GM19324 (cell line): ENCODE results near the gene NOC4L.

Experiments used
- ATAC-seq: cut with Tn5 transposase; IDR thresholded peaks from one replicate; pipeline ENCODE4 v1.9.1; 2021; ENCODE audit warnings: mild to moderate bottlenecking, moderate library complexity; ENCODE audit not compliant: unreplicated experiment, low FRiP score

NOC4L gene

DNA sequence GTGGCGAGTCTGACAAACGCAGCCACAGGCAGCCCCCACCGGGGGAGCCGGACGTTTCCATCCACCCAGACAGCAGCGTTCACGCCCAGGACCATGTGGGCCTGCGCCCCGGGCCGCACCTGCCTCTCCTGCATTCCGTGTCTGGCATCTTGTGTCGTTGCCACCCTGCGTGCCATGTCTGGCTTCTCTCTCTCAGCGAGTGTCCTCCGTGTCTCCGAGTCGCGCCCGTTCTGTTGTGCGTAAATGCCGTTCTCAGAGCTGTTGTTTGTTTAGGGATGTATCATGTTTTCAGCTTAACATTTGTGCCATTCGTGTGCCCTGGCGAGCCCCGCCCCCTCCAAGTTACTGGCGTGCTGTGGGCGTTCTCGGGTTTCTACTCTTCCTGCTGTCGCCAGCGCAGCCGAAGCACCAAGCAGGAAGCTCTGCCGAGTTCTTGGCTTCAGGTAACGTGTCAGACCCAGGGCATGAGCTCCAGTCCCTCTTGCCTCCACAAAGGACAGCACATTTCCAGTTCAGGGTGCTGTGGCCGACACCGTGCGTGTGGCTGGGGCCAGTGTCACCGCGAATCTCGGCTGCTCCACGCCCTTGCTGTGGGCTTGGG is 34.6 kb downstream of the NOC4L start:
- no peak for ATAC-seq

DNA sequence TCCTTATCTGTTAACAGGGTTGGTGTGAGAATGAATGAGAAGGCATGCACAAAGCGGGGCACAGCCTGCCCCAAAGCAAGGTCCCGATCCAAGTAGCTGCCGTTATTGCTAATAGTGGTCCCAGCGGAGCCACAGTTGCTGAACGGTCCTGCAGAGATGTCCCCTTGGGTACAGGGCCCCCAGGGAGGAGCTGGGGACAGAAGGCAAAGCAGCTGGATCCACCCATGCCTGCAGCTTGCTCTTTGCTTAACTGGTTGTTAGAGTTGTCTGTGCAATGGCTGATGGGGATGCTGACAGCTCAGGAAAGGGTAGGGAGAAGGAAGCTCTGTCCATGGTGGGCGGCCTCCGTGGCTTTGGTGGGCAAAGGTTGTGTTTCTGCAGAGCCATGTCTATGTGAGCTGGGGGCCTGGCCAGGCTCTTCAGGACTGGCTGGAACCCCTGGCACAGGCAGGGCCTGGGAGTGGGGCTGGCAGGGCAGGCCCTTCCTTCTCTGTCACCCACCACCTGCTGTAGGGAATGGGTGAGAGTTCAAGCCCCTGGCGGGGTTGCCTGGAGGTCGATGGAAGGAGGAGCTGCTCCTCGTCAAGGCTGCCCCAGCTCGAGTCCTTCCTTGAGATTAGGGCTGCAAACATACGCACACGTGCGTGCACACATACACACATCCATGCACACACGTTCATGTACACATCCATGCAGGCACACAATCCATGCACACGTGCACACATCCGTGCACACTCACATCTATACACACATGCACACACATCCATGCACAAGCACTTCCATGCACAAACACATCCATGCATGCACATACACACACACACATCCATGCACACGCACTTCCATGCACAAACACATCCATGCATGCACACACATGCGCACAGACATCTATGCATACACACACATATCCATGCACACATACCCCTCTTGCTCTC is 35.4 kb downstream of the NOC4L start:
- no peak for ATAC-seq

DNA sequence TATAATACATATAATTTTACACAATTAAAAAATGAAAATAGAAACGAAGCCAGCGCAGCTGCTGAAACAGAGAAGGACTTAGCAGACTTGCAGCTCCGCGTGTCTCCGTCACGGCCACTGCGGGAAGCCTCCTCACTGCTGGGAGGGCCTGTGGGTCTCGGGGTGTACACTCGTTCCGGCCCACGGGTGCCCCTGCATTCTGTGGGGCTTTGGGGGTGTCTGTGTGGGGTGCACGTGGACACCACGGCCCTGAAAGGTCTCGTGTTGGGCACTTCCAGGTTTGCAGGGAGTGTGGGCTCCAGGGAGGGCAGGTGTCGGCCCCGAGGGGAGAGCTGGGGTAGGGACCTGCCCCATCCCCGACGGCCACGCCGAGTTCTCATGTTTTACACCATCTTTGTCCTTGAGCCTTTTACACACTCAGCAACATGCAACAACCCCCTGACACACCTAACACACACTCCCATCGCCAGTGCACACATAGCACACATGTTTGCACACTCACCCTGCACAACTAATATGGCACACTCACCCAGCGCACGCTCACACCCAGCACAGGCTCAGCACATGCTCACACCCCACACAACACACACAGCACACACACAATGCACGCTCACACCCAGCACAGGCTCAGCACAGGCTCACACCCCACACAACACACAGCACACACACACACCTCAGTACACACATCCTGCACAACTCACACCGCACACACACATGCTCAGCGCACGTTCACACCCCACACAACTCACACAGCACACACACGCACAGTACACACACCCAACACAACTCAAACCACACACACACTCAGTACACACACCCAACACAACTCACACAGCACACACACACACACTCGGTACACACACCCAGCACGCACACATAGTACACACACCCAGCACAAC is 36.6 kb downstream of the NOC4L start:
- no peak for ATAC-seq

- no peak for ATAC-seq
Measured at GRCh38 chr12:132181570-132182200, 37.4 kb downstream of the NOC4L start.

DNA sequence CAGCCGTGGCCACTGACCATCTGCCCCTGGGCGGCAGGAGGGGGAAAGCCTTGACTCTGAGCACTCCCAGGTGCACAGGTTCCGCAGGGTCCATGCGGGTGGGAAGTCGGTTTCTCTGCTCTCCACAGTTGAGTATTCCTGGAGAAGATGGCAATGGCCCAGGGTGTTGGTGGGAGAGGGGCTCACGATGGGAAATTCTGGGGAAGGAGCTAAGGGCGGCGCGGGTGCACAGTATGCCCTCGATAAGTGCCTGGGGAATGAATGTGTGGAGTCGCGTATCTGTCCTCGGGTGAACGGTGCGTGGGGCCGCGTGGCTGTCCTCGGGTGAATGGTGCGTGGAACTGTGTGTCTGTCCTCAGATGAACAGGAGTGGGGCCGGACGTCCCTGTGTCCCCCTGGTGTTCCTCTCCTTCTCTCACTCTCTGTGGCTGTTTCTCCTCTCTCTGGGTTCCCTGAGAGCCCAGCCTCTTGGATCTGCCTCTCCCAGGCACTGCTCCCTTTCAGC is 38.0 kb downstream of the NOC4L start:
- no peak for ATAC-seq

DNA sequence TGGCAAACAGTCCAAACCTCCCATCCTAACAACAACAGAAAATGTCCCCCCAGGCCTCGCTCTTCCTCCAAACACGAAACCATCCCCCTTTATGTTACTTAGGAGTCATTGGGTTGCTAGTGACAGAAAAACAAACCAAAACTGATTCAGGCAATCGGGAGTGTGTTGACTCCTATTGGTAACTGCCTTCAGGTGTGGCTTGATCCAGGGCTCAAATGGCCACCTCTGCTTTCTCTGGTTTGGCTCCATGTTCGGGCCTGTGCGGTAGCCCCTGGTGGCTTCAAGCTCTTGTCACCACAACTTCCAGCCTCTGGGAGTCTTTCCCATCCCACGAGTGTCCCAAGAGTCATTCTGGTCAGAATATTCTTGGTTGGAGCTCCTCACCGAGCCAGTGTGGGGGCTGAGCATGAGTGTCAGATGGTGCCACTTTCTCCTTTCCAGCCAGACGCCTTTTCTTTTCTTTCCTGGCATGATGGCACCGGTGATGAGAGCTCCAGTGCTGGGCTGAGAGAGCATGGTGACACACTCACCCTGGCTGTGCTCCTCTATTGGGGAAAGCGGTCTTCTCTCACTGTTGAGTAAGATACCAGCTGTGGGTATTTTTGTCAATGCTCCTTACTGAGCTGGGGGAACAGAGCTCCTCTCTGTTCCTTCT is 38.6 kb downstream of the NOC4L start:
- ATAC-seq: no peak

GRCh38 chr12:132185705-132186104 is 41.4 kb downstream of the NOC4L start:
- ATAC-seq: no peak

DNA sequence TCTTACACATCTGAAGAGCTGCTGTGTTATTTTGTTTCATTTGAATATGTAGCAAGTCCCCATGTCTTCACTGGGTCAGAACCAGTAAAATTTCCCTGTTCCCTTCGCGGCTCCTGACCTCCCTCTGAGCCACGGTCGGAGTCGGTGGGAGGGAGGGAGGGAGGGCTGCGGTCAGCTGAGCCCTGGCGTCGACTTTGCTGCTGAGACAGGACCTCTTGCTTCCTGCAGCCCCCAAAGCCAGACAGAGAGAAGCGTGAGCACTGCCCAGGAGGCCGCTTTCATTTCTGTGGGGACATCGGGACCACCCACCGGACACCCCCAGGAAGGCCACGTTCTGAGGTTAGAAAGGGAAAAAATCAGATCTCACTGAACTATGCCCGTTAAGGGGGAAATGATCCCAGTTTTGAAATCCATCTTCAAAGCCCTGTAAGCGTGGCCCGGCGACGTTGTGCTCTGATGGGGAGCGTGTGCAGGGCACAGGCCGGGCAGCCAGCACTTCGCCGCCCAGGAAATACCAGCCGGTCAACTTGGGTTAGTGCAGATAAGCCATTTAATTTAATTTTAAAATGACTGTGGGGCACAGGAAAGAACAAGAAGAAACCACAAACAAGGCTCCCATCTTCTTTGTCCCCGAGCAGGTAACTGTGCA is 42.1 kb downstream of the NOC4L start:
- no peak for ATAC-seq

GRCh38 chr12:132186857-132187620 is 42.8 kb downstream of the NOC4L start:
- ATAC-seq: no peak

DNA sequence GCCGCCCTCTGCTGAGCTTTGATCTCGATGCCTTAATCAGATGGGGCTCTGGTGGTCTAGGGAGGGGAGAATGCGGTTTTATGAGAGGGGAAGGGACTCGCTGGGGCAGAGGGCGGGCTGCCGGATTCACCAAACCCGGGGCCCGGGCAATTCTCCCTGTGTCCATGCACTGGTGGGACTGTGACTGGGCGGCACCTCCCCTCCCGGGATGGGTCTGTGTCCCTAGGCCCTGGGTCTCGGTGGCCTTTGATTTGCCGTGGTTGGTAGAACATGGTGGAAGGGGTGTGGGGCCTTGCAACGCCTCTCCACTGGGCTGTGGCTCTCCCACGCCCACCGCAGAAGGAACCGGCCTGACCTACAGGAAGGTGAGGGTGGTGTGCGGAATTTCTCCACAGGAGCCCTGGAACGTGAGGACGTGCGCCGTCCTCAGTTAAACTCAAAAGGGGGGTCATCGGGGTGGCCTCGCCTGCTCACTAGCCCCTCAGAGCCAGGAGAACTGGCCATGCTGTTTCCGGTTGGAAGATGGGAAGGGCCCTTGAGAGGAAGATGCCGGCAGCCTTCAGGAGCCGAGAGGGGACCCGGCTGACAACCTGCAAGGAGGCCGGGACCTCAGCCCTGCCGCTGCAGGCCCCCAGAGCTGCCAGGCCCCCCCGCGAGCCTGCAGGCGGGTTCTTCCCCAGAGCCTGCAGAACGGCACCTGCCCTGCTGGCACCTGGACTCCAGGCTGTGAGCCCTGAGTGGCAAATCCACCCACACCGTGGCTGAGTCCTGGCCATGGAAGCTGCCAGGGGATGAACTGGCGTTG is 43.6 kb downstream of the NOC4L start:
- no peak for ATAC-seq

GRCh38 chr12:132188451-132188901 is 44.2 kb downstream of the NOC4L start:
- ATAC-seq: no peak

DNA sequence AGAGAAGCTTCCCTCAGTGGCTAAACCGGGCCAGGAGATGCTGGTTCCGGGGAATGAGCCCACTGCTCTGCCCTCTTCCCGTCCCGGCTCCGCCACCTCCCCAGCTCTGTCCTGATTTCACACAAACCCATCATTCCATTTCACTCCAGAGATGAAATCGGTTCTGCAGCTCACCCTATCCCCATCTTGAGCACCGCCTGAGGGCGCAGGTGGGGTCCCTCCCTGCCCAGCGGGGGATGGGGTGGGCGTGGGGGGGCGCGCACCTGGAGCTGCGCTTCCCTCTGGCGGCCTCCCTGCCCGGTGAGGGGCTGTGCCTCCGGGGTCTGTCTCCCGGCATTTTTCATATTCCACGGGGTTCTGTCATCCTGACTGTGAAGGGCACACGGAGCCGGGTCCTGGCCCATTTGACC is 44.7 kb downstream of the NOC4L start:
- ATAC-seq: no peak

DNA sequence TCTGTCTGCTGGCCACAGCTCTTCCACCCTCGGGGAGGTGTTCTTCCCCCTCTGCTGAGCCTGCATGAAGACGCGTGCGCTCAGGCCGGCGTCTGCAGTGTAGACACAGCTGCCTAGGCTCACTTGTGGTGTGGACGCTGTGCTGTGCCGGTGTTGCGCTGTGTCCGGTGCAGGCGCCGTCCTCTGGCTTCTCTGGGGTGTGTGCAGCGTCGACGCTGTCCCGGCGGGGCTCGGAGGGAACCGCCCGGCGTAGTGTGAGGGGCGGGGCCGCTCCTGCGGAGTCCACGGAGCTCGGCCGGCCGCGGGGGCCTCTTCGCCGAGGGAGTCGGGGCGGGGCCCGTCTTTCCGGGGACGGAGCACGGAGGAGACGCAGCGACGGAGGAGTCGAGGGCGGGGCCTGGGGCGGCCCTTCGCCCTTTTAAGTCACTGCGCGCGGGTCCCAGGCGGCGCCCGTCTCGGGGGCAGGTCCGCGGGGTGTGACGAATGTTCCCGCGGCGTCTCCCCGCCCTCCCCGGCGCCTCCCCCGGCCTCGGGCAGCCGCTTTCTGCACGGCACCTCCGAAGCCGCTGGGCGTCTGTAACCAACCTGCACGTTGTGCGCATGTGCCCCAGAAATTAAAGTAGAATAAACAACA is 45.2 kb downstream of the NOC4L start:
- ATAC-seq: peak; percentile 84

DNA sequence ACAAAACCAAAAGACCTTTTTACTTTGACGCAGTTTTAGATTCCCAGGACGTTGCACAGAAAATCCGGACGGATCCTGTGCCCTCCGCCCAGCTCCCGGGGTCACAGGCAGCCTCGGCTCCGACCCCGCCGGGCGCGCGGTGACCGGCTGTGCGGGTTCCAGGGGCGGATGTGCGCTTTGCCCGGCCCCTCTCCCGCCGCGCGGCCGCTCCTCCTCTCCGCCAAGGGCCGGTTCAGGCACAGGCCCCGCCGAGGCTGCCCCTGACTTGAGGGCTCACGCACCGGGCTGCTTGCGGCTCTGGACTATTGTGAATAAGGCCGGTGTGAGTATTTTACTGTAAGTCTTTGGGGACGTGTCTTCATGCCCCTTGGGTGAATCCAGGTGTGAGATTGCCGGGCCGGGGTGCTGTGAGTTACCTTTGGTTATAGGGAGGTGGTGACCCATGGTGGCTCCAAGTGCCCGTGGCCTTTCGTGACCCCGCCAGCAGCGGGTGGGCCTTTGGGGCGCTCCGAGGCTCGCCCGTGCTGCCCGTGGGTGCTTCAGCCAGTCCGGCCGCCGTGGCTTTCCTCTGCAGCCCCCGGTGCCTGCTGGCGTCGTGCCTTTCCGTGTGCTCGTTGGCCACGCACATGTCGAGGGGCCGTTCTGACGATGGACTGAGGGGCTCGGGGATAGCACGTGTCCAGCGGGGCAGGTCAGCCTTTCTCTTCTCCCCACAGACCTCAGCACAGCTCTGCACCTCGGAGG is 45.9 kb downstream of the NOC4L start:
- peak; percentile 24 for ATAC-seq

DNA sequence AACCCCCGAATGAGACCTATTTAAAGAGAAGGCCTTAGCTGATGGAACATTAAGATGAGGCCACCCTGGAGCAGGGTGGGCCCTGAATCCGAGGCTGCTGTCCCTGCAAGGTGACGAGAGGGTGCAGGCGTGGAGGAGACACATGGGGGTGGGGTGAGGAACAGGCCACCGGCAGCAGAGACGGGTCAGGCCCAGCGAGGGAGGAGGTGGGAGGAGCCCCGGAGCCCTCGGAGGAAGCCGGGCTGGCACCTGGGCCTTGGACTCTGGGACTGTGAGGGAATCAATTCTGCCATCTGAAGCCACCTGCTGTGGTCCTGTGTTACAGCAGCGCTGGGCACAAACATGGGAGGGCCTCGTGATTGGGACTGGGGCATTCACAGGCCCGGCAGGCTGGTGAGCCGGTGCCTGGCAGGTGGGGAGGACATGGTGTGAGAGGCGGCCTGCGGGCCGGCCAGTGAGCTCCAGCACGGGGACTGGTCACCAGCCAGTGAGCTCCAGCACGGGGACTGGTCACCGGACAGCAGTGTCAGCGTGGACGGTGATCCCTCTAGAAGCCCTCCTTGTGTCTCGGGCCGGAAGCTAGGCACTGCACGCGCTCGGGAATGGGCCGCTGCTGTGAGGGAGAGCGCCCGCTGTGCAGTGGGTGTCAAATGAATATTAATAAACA is 46.7 kb downstream of the NOC4L start:
- no peak for ATAC-seq
